HG03175 (cell line): ENCODE data around the gene NEDD4.
"Not testable (repeated sequence)": the region's sequence is repeated elsewhere in the genome, so short reads cannot be mapped to it uniquely, and the experiment has no call there.

Experiments used
- ATAC-seq: cut with Tn5 transposase; IDR thresholded peaks from one replicate; pipeline ENCODE4 v1.9.1; 2021; ENCODE audit warnings: mild to moderate bottlenecking, moderate library complexity; ENCODE audit not compliant: unreplicated experiment

The NEDD4 gene

DNA sequence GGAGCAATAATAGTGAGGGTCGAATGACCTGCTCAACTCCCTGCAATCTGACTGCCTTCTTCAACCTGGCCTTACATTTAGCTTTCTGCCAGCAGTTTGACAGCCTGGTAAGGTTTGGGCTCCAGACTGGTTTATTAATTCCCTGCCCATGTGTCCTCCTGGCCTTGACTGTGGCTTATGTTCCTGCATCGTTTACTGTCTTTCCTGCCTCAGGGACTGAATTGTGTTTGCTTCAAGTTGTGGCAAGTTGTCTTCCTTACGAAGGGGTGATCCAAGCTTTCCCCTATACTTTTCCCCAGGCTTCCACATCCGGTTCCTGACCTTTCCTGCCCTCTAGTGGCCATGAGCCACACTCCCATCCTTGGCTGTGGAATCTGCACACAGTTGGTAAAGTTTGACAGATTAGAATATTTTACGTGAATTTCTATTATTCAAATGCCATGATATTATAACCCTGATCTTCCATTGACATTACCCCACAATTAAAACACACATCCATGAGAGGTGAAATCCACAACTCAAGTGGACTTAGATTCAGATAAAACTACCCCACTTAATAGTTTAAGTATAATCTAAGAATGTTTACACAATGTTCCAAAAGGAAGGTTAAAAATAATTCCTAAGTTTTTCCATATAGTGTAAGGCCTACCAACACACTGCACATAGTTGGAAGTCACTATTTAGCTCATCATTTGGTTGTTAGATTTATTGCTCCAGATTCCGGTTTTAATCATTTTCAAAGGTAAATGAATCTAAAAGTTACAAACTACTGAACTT is 95.7 kb downstream of the NEDD4 start:
- no peak for ATAC-seq

- ATAC-seq: no peak
Measured at GRCh38 chr15:55894399-55894965, 98.9 kb downstream of the NEDD4 start.

- ATAC-seq: no peak
Measured at GRCh38 chr15:55893852-55894251, 99.6 kb downstream of the NEDD4 start.

GRCh38 chr15:55891196-55891595 is 102.2 kb downstream of the NEDD4 start:
- no peak for ATAC-seq

- ATAC-seq: no peak
Measured at GRCh38 chr15:55884223-55884622, 109.2 kb downstream of the NEDD4 start.

- ATAC-seq: no peak
Measured at GRCh38 chr15:55879181-55879580, 114.2 kb downstream of the NEDD4 start.

- ATAC-seq: no peak
Measured at GRCh38 chr15:55873024-55873720, 120.2 kb downstream of the NEDD4 start.

GRCh38 chr15:55872471-55872870 is 120.9 kb downstream of the NEDD4 start:
- no peak for ATAC-seq

DNA sequence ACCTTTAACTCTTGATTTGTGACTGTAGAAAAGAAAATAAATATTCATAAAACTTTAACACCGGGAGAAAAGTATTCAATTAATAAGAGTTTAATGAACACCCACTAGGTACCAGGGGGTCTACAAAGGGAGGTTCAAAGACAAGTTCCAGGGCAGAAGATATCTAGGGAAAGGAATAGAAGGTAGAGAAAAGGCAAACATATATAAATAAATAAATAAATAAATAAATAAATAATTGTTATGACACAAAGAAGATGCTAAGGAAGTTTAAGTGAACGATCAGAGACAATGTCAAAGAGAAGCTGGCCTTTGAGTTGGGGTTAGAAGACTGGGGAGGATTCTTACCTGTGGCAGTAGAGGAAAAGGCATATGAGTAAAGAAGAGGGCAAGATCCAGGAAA is 123.8 kb downstream of the NEDD4 start:
- no peak for ATAC-seq

- no peak for ATAC-seq
Measured at GRCh38 chr15:55868707-55869106, 124.7 kb downstream of the NEDD4 start.

DNA sequence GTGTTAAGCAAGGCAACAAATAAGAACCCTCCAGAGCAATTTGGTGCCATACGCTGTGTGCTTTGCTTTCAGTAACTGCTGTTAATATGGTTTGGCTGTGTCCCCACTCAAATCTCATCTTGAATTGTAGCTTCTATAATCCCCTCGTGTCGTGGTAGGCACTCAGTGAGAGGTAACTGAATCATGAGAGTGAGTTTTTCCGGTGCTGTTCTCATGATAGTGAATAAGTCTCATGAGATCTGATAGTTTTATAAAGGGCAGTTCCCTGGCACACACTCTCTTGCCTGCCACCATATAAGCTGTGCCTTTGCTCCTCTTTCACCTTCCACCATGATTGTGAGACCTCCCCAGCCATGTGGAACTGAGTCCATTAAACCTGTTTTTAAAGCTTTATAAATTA is 125.1 kb downstream of the NEDD4 start:
- not testable (repeated sequence) for ATAC-seq

GRCh38 chr15:55863911-55864310 is 129.5 kb downstream of the NEDD4 start:
- no peak for ATAC-seq

- no peak for ATAC-seq
Measured at GRCh38 chr15:55861115-55861514, 132.3 kb downstream of the NEDD4 start.

GRCh38 chr15:55860468-55860867 is 132.9 kb downstream of the NEDD4 start:
- no peak for ATAC-seq

- no peak for ATAC-seq
Measured at GRCh38 chr15:55859681-55860080, 133.7 kb downstream of the NEDD4 start.

DNA sequence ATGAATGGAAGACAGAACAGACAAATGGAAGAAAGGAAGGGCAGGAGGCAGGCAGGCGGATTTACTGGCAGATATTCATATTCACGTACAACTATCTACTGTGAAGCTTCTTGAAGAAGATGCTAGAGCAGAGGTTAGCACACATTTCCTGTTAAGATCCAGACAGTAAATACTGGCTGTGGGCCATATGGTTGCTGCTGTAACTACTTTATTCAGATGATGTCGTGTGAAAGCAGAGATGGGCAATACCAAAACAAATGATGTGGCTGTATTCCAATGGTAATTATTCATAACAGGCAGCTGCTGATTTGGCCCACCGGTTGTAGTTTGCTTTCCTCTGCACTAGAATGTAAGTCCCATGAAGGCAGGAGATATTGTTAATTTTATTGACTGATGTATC is 134.8 kb downstream of the NEDD4 start:
- no peak for ATAC-seq

DNA sequence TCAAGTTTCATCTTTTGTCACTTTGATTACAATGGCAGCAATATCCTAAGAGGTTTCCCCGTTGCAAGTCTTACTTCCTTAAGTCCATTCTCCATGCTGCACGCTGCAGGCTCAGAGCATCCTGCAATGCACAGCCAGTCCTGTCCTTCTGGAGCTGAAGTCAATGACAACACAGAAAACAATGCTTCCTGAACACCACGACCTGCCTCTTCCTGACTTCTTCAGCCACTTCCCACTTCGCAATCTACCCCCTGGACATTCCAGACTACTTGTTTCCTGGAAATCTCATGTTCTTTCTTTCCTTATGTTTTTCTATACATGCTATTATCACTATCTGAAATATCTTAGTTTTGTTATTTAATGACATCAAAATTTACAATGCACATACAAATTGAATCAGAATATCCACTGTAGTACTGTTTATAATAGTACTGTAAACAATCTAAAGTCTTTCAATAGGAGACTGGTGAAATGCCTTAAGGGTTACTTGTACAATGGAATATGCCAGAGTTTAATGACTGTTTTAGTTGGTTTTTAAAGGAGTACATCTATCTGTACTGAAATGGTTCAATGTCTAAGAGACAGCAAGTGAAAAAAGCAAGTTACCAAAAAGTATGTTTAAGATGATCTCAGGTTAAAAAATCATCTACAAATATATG is 136.8 kb downstream of the NEDD4 start:
- no peak for ATAC-seq

GRCh38 chr15:55853134-55853533 is 140.3 kb downstream of the NEDD4 start:
- ATAC-seq: no peak

- peak; percentile 82 for ATAC-seq
Measured at GRCh38 chr15:55846116-55846707, 147.2 kb downstream of the NEDD4 start.

- not testable (repeated sequence) for ATAC-seq
Measured at GRCh38 chr15:55842897-55843296, 150.5 kb downstream of the NEDD4 start.

GRCh38 chr15:55835866-55836265 is 157.5 kb downstream of the NEDD4 start:
- no peak for ATAC-seq
